ENCODE measurements around the gene MCM8. TPM values are rescaled to one million over a fixed set of nuclear protein-coding genes. Genes with fewer than 3 reads are reported as not detected.
"Not testable (repeated sequence)": the region's sequence is repeated elsewhere in the genome, so short reads cannot be mapped to it uniquely, and the experiment has no call there.

MCM8 gene
- polyA plus RNA-seq, 1 donor from 2014 or later = 5.1 TPM

- no peak overlapping the region for H3K27ac ChIP-seq (ENCODE audit: low read length)
- H4K20me1 ChIP-seq (ENCODE audit: insufficient read depth) = no peaks in the 10 kb centered on the region
- H3K9me3 ChIP-seq (ENCODE audit: low read length) = peaks cover 5% of the 10 kb centered on the region
- H3K4me3 ChIP-seq (ENCODE audit: low read length) = no peak overlapping the region
- no peak for TF ChIP-seq EZH2 (IDR thresholded peaks at IDR 0.05; ENCODE audit: borderline replicate concordance, insufficient read depth, low read length, poor library complexity, severe bottlenecking)
- TF ChIP-seq CTCF (IDR thresholded peaks at IDR 0.05; ENCODE audit: poor library complexity, severe bottlenecking) = no peak
- no peak for TF ChIP-seq REST (IDR thresholded peaks at IDR 0.05; ENCODE audit: borderline replicate concordance)
- TF ChIP-seq TAF1 (IDR thresholded peaks at IDR 0.05; ENCODE audit: low read depth) = no peak
- no peak for TF ChIP-seq POLR2AphosphoS5 (IDR thresholded peaks at IDR 0.05)
- TF ChIP-seq MXI1 (conservative IDR thresholded peaks at IDR 0.05; ENCODE audit: poor library complexity, severe bottlenecking) = no peak
- no peaks in the 10 kb centered on the region for H3K9me2 ChIP-seq (ENCODE audit: insufficient read depth, low read length)
- no peaks in the 10 kb centered on the region for H3K79me2 ChIP-seq (replicated peaks; ENCODE audit: insufficient read depth, low read length)
- no peaks in the 10 kb centered on the region for H3K27me3 ChIP-seq (ENCODE audit: insufficient read depth, low read depth, low read length)
- H3K9ac ChIP-seq (ENCODE audit: low read length) = no peak overlapping the region
- peaks cover under 1% of the 10 kb centered on the region for H3K36me3 ChIP-seq (ENCODE audit: insufficient read depth, low read length)
- no peaks in the 10 kb centered on the region for H3F3A ChIP-seq (ENCODE audit: insufficient read depth, low read length, poor library complexity, severe bottlenecking)
- H3K4me2 ChIP-seq (ENCODE audit: low read length) = no peak overlapping the region
- H2AFZ ChIP-seq (ENCODE audit: low read depth, low read length) = no peak overlapping the region
Observed at GRCh38 chr20:6029538-6029937, 79.1 kb downstream of the MCM8 start.

- no peaks in the 10 kb centered on the region for H4K20me1 ChIP-seq (ENCODE audit: insufficient read depth)
Observed at GRCh38 chr20:6030453-6031080, 80.1 kb downstream of the MCM8 start.

GRCh38 chr20:6032907-6033306 is 82.5 kb downstream of the MCM8 start:
- not testable (repeated sequence) for H3K36me3 ChIP-seq (ENCODE audit: insufficient read depth, low read length); H3F3A ChIP-seq (ENCODE audit: insufficient read depth, low read length, poor library complexity, severe bottlenecking)

More at GRCh38 chr20:6030453-6031080, 80.1 kb downstream of the MCM8 start:
- no peaks in the 10 kb centered on the region for H3K9me2 ChIP-seq (ENCODE audit: insufficient read depth, low read length)
- H3K36me3 ChIP-seq (ENCODE audit: insufficient read depth, low read length) = no peaks in the 10 kb centered on the region
- no peaks in the 10 kb centered on the region for H3K27me3 ChIP-seq (ENCODE audit: insufficient read depth, low read depth, low read length)
- H3K27ac ChIP-seq (ENCODE audit: low read length) = no peak overlapping the region
- no peaks in the 10 kb centered on the region for H3K9me3 ChIP-seq (ENCODE audit: low read length)
- TF ChIP-seq EP300 (conservative IDR thresholded peaks at IDR 0.05; ENCODE audit: poor library complexity, severe bottlenecking) = no peak
- TF ChIP-seq RAD21 (conservative IDR thresholded peaks at IDR 0.05) = no peak
- no peak for TF ChIP-seq SMC3 (conservative IDR thresholded peaks at IDR 0.05; ENCODE audit: poor library complexity)
- TF ChIP-seq TAF1 (IDR thresholded peaks at IDR 0.05; ENCODE audit: low read depth) = no peak
- TF ChIP-seq REST (IDR thresholded peaks at IDR 0.05; ENCODE audit: borderline replicate concordance) = no peak
- no peak for TF ChIP-seq POLR2AphosphoS5 (IDR thresholded peaks at IDR 0.05)
- H3F3A ChIP-seq (ENCODE audit: insufficient read depth, low read length, poor library complexity, severe bottlenecking) = no peaks in the 10 kb centered on the region
- H2AFZ ChIP-seq (ENCODE audit: low read depth, low read length) = no peak overlapping the region
- H3K79me2 ChIP-seq (replicated peaks; ENCODE audit: insufficient read depth, low read length) = no peaks in the 10 kb centered on the region
- no peak overlapping the region for H3K4me2 ChIP-seq (ENCODE audit: low read length)
- H3K4me3 ChIP-seq (ENCODE audit: low read length) = no peak overlapping the region
- no peak overlapping the region for H3K9ac ChIP-seq (ENCODE audit: low read length)

More at GRCh38 chr20:6032907-6033306, 82.5 kb downstream of the MCM8 start:
- not testable (repeated sequence) for H3K9ac ChIP-seq (ENCODE audit: low read length); H2AFZ ChIP-seq (ENCODE audit: low read depth, low read length); H4K20me1 ChIP-seq (ENCODE audit: insufficient read depth); H3K4me2 ChIP-seq (ENCODE audit: low read length); H3K79me2 ChIP-seq (replicated peaks; ENCODE audit: insufficient read depth, low read length); H3K9me2 ChIP-seq (ENCODE audit: insufficient read depth, low read length); H3K27ac ChIP-seq (ENCODE audit: low read length); H3K9me3 ChIP-seq (ENCODE audit: low read length); H3K27me3 ChIP-seq (ENCODE audit: insufficient read depth, low read depth, low read length); H3K4me3 ChIP-seq (ENCODE audit: low read length)
